GM06990 (cell line): ENCODE results near the gene R3HDM4.

ENCODE experiments used
- DNase-seq: peaks from one replicate; pipeline ENCODE4 v3.0.0-alpha.2; 2011; ENCODE audit not compliant: insufficient read length; ENCODE audit errors: extremely low read depth
- H3K27me3 ChIP-seq: replicated peaks from 2 replicates; pipeline ENCODE4 v1.6.0; 2011; ENCODE audit warnings: low read length; ENCODE audit not compliant: control insufficient read depth, insufficient read depth
- H3K36me3 ChIP-seq: 2 replicates; pipeline ENCODE4 v1.5.1; 2011; ENCODE audit warnings: low read length; ENCODE audit not compliant: control insufficient read depth, insufficient read depth
- H3K4me3 ChIP-seq: replicated peaks from 2 replicates; pipeline ENCODE4 v1.5.1; 2011; ENCODE audit warnings: low read depth, mild to moderate bottlenecking, control low read depth, low read length
- CTCF ChIP-seq: IDR thresholded peaks from 2 replicates; pipeline ENCODE4 v1.5.1; 2011; ENCODE audit warnings: low read length, control low read depth, mild to moderate bottlenecking, inconsistent platforms; ENCODE audit not compliant: insufficient read depth, poor library complexity, severe bottlenecking

The R3HDM4 gene

DNA sequence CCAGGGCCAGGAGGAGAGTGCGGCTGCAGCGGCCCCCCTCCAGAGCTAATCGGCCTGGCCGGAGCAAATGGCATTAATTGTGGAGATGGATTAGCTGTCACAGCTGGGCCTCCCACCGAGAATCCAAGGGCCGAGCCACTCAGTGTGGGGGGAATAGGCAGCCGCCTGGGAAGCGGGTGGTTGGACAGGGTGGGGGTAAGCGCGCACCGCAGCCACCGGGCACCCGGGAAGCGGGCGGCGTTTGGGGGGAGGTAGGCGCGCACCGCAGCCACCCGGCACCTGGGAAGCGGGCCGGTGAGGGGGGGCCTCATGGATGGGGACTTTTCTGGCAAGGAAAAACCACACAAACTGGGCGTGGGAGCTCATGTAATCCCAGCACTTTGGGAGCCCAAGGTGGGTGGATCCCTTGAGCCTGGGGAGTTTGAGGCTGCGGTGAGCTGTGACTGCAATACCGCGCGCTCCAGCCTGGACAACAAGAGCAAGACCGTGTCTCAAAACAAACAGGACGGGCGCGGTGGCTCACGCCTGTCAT lies 9.7 kb downstream of the R3HDM4 start:
- no peak for DNase-seq
- TF ChIP-seq CTCF, result no peak

GRCh38 chr19:902446-903226 lies 10.4 kb downstream of the R3HDM4 start:
- no peak for TF ChIP-seq CTCF
- Histone ChIP-seq H3K27me3 (no peaks in the 10 kb centered on the region), H3K36me3 (peaks cover 4% of the 10 kb centered on the region), H3K4me3 (no peak overlapping the region)
- DNase-seq, result no peak

More for the DNA sequence above, 9.7 kb downstream of the R3HDM4 start:
- H3K4me3 ChIP-seq, result no peak overlapping the region
- H3K27me3 ChIP-seq, result no peaks in the 10 kb centered on the region
- H3K36me3 ChIP-seq, result peaks cover 4% of the 10 kb centered on the region

DNA sequence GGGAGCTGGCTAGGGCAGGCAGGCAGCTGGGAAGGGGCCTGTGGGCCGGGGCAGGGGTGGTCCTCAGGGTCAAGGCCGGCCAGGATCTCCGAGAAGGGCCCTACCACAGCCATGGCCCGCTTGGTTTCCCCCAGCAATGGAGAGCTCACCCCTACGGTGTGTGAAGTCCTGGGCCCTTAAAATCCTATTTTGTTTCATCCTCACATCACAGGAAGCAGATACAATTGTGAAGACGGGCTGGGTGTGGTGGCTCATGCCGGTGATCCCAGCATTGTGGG lies 11.0 kb downstream of the R3HDM4 start:
- DNase-seq, result no peak
- Histone ChIP-seq H3K4me3 (no peak overlapping the region), H3K27me3 (no peaks in the 10 kb centered on the region), H3K36me3 (peaks cover 6% of the 10 kb centered on the region)
- TF ChIP-seq CTCF, result no peak

GRCh38 chr19:901216-902092 lies 11.6 kb downstream of the R3HDM4 start:
- peaks cover 6% of the 10 kb centered on the region for H3K36me3 ChIP-seq
- no peak overlapping the region for H3K4me3 ChIP-seq
- DNase-seq, result peak; percentile 2
- no peaks in the 10 kb centered on the region for H3K27me3 ChIP-seq
- TF ChIP-seq CTCF, result no peak

GRCh38 chr19:900302-901111 lies 12.5 kb downstream of the R3HDM4 start:
- no peak for TF ChIP-seq CTCF
- peak; percentile 34 for DNase-seq
- no peaks in the 10 kb centered on the region for H3K27me3 ChIP-seq
- no peak overlapping the region for H3K4me3 ChIP-seq
- peaks cover 6% of the 10 kb centered on the region for H3K36me3 ChIP-seq
